HG03521 (cell line): Measurements from ENCODE around the gene SLC25A34.

ENCODE experiments used
- ATAC-seq: cut with Tn5 transposase; IDR thresholded peaks from one replicate; pipeline ENCODE4 v1.9.1; 2021; ENCODE audit warnings: mild to moderate bottlenecking, moderate library complexity; ENCODE audit not compliant: unreplicated experiment

SLC25A34 gene

GRCh38 chr1:15731735-15732685 is 4.0 kb upstream of the SLC25A34 start:
- no peak for ATAC-seq

- no peak for ATAC-seq
Measured at GRCh38 chr1:15732686-15733081, 3.4 kb upstream of the SLC25A34 start.

GRCh38 chr1:15733218-15733725 is 2.8 kb upstream of the SLC25A34 start:
- no peak for ATAC-seq

DNA sequence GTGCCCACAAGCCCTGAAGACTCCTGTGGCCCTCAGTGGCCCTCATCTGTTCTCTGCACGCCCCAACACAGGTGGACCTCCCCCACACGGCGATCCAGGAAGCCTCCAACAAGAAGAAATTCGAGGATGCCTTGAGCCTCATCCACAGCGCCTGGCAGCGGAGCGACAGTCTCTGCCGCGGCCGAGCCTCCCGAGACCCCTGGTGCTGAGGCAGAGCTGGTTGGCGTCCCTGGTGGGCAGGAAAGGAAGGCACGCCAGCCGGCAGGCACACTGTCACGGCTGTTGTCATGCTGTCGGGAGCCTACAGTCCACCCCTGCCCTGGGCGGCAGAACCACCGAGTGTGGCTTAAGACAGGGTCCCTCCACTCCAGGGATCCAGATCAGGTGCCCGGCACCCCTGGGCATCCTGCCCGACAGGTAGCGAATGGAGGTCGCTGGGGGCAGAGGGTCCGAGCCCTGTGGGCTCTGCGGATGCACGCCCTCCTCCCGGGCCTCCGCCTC is 2.3 kb upstream of the SLC25A34 start:
- ATAC-seq: no peak

GRCh38 chr1:15734296-15734695 is 1.8 kb upstream of the SLC25A34 start:
- no peak for ATAC-seq

DNA sequence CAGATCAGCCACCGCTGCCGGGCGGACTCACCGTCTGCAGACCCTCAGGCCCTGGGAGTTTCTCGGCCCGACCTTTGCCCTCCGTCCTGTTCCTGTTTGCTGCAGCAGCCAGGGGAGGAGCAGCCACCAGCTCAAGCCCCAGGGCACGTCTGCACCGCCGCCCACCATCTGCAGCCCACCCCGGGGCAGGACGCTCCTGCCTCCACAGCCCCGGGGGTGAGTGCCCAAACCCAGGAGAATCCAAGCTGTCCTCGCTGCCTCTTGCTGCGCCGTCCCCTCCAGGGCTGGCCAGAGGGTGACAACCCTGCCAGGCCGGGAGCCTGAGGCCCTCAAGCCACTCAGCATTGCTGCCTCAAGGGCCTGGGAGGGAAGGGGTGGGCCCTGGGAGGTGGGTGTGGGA is 1.2 kb upstream of the SLC25A34 start:
- ATAC-seq: no peak

- ATAC-seq: no peak
Measured at GRCh38 chr1:15735304-15736037, 587 bp upstream of the SLC25A34 start.

DNA sequence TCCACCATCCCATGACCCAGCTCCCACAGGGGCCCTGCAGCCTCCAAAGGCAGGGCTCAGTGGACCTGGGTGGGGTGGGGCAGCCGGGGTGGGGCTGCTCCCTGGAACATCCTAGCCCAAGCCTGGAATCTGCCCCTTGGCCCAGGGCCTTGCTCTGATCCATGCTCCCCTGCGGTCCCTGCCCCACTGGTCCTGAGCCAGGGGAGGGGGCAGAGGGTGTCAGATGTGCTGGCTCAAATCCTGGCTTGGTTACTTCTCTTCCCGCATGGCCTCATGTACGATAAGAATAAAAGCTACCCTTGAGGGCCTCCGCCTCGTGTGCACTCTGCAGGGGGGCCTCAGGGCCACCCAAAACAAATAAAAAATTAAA is 819 bp downstream of the SLC25A34 start:
- no peak for ATAC-seq

DNA sequence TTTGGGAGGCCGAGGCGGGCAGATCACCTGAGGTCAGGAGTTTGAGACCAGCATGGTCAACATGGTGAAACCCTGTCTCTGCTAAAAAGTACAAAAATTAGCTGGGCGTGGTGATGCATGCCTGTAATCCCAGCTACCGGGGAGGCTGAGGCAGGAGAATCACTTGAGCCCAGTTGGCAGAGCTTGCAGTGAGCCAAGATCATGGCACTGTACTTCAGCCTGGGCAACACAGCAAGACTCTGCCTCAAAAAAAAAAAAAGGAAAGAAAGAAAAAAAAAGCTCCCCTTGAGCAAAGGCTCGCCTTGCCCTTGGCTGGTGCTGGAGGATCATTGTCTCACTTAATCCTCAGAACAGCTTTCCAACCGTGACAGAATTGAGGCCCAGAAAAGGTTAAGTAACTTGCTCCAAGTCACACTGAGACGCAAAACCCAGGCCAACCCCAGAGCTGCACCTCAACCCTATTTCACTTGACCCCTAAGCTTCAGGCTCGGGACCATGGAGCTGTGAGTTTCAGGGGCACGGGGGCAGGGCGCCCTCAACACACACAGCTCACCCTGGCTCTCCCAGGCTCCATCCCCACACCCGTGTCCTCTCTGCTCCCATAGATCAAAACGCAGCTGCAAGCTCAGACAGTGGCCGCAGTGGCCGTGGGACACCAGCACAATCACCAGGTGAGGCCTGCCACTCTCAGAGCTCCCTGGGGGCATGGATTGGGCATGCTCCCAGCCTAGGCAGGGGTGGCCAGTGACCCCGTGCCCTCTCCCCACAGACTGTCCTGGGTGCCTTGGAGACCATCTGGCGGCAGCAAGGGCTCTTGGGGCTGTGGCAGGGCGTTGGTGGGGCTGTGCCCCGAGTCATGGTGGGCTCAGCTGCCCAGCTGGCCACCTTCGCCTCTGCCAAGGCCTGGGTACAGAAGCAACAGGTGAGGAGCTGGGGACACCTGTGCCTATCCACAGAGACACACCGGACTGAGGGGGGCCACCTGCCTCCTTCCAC is 1.6 kb downstream of the SLC25A34 start:
- no peak for ATAC-seq

DNA sequence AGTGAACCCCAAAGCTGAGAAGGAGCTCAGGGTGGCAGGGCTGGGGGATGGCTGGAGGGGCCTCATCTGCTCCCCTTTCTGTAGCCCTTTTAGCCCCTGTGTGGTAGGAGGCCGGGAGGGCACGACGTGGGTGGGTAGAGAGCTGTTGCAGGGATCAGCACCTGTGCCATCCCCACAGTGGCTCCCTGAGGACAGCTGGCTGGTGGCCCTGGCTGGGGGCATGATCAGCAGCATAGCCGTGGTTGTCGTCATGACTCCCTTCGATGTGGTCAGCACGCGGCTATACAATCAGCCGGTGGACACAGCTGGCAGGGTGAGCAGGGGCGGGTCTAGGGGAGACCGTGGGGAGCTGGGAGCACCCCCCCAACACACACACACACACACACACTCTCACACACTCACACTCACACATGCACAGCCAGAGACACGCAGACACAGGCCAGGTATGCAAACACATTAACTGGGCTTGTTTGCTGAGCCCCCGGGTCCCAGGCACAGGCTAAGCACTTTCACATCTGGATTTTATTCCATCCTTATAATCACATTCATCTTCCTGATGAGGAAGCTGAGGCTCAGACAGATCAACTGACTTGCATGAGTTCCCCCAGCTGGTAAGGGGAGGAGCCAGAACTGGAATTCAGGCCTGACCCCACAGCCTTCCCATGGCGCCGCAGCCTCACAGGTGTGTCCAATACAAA is 2.5 kb downstream of the SLC25A34 start:
- no peak for ATAC-seq

DNA sequence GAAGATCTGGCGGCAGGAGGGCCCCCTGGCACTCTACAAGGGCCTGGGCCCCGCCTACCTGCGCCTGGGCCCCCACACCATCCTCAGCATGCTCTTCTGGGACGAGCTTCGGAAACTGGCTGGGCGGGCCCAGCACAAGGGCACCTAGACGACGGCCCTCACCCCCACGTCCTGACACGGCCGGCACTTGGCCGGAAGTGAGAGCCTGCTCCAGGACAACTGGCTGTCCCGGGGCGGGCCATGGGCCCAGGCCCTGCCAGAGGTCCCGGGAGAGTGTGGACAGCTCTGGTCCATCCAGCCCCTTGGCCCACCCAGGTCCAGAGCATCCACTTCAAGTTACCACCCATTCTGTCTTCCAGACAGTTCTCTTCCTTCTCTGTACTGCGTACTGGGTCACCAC is 3.2 kb downstream of the SLC25A34 start:
- ATAC-seq: no peak

DNA sequence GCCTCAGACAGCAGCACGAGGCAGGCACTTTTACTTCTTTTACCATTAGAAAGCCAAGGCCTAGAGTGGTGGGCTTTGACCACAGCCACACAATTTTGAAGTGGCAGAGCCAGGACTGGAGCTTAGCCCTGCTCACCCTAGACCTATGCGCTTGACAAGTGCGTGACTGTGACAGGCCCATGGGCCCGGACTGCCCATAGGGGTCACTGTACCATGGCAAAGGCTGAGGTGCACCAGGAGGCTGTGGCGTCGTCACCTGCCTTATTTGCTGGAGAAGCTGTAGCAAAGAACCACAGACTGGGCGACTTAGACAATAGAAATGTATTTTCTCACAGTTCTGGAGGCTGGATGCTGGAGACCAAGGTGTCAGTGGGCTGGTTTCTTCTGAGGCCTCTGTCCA is 3.7 kb downstream of the SLC25A34 start:
- ATAC-seq: no peak

- no peak for ATAC-seq
Measured at GRCh38 chr1:15740924-15741850, 5.1 kb downstream of the SLC25A34 start.

GRCh38 chr1:15742339-15742801 is 6.3 kb downstream of the SLC25A34 start, which contains the start of gene TMEM82:
TMEM82 (plus strand) TSS chr1:15742499; CDS start chr1:15742560, 61 bp downstream.
- no peak for ATAC-seq

DNA sequence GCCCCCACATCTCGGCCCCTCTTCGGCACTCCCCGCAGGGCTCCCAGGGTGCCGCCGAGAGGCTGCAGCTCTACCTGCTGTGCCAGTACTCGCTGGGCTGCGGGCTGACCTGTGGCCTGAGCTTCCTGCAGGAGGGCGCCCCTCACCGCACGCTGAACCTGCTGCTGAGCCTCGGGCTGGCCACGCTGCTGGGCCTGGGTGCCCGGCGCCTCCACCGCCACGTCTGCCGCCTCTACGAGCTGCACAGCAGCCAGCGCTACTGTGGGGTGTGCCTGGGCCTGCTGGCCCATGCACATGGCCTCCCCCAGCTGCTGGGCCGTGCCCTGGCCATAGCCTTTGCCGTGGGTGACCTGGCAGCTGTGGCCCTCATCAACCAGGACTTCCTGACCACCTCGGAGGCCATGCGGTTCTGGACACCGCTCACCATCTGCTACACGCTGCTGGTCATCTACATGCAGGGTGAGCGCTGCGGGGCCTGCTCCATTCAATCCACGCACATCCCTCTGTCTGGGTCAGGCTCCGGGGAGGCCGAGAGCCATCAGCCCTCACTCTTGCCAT is 8.1 kb downstream of the SLC25A34 start:
- no peak for ATAC-seq

DNA sequence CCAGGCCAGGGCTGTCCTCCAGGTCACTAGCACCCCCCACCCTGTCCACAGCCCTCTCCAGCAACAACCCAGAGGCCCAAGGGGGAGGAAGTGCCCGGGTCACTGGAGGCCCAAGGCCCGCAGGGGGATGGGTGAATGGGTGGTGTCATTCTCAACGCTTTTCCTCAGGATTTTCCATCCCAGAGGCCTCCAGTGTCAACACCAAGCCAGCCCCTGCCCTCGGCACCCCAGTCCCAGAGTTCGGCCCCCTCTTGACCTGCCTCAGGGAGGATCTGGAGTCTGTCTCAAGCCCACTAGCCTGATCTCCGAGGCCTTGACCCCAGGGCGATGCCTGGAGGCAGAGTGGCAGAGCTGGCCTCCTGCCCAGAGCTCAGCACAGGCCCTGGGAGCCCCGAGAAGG is 11.3 kb downstream of the SLC25A34 start:
- ATAC-seq: no peak

DNA sequence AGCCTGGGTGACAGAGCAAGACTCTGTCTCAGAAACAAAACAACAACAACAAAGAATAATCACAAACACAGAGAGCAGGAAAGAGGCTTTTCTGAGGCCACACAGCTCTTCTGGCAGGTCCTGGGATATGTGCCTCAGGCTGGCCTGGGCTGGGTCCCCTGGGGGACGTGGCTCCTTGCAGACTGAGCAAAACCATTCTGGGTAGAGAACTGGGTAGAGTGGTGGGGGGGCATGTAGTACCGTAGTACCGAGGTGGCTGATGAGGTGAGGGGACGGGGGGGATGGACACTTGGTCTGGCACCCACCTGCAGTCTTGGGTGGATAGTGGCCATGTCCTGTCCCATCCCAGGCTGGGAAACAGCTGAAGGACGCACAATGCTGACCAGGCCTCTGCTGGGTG is 12.2 kb downstream of the SLC25A34 start:
- no peak for ATAC-seq

- ATAC-seq: no peak
Measured at GRCh38 chr1:15748690-15749398, 12.8 kb downstream of the SLC25A34 start.
